Upper lobe of left lung (tissue), 6 donors: ENCODE data around the gene MOGAT2. TPM values are rescaled to one million over a fixed set of nuclear protein-coding genes. Genes with fewer than 3 reads are reported as not detected.

Source experiments
- ATAC-seq, 2 donors: fragments of 200-7000 bp; cut with Tn5 transposase; one replicate each; pipeline ENCODE4 v1.9.1; 2022; ENCODE audit warnings: mild to moderate bottlenecking in 2 of 2, moderate library complexity in 2 of 2; ENCODE audit not compliant: low FRiP score in 2 of 2
- DNase-seq, 2 donors: peaks; one replicate each; pipeline ENCODE4 v3.0.0-alpha.2; 2019 to 2020
- H3K27ac ChIP-seq, 4 donors: fragments of 200-600 bp; sonication (generic); one replicate each; pipeline ENCODE4 v1.5.1; 2016 to 2019
- H3K27me3 ChIP-seq, 4 donors: fragments of 200-600 bp; sonication (generic); one replicate each; pipeline ENCODE4 v1.5.1; 2017 to 2019
- H3K36me3 ChIP-seq, 4 donors: fragments of 200-600 bp; sonication (generic); one replicate each; pipeline ENCODE4 v1.5.1; 2016 to 2019
- H3K4me1 ChIP-seq, 4 donors: fragments of 200-600 bp; sonication (generic); one replicate each; pipeline ENCODE4 v1.5.1; 2018 to 2019
- H3K4me3 ChIP-seq, 4 donors: fragments of 200-600 bp; sonication (generic); one replicate each; pipeline ENCODE4 v1.5.1; 2017 to 2019; ENCODE audit warnings: mild to moderate bottlenecking in 2 of 4, moderate library complexity in 1 of 4
- H3K9me3 ChIP-seq, 4 donors: fragments of 200-600 bp; sonication (generic); one replicate each; pipeline ENCODE4 v1.5.1; 2018 to 2019
- CTCF ChIP-seq, 6 experiments: fragments of 450-650 bp in 4 of 6; fragments of 200-600 bp in 2 of 6; sonication (generic) in 2 of 6; IDR thresholded peaks; one replicate each; pipeline ENCODE4 v1.5.1; 2016 to 2019; ENCODE audit warnings: antibody characterized with exemption in 6 of 6
- EP300 ChIP-seq, 4 donors: sonication (generic); formaldehyde crosslinking; IDR thresholded peaks; one replicate each; pipeline ENCODE4 v1.5.1; 2017; ENCODE audit warnings: antibody characterized with exemption in 4 of 4, control low read depth in 2 of 4
- POLR2A ChIP-seq, 4 donors: fragments of 450-650 bp; IDR thresholded peaks; one replicate each; pipeline ENCODE4 v1.5.1; 2016 to 2017; ENCODE audit warnings: antibody characterized with exemption in 4 of 4, mild to moderate bottlenecking in 2 of 4
- POLR2AphosphoS5 ChIP-seq, 2 donors: sonication (generic); formaldehyde crosslinking; IDR thresholded peaks; one replicate each; pipeline ENCODE4 v1.5.1; 2017; ENCODE audit warnings: antibody characterized with exemption in 2 of 2
- WGBS, 2 donors: methylation state at CpG; one replicate each; pipeline ENCODE4 v1.1.5; 2017 to 2018; 5-methylcytosine and 5-hydroxymethylcytosine counted together
- total RNA-seq, 6 donors: library from RNA; depleted of rRNA in 4 of 6; stranded (reverse); fragments of >200 nt in 4 of 6; gene quantifications; one replicate each; pipeline versions ENCODE4 v1.1.0 to v1.2.1, GENCODE V29; 2016 to 2021
- donor health status: DM: no; HTN: no; CAD: no; lungs with moderate emphysema.
- donor health status: DM: no; HTN: yes; CAD: no; lungs with severe emphysema.

MOGAT2 gene
- total RNA-seq, 6 donors from 2014 or later, result 0.11 to 0.13 TPM; not detected in 4

GRCh38 chr11:75718419-75719339, 1.0 kb downstream of the MOGAT2 start:
- DNase-seq (no peak), ATAC-seq (no peak)
- Histone ChIP-seq H3K4me3 (no peak overlapping the region), H3K27me3 (no peaks in the 10 kb centered on the region), H3K36me3 (no peaks in the 10 kb centered on the region), H3K4me1 (no peaks in the 10 kb centered on the region), H3K9me3 (no peaks in the 10 kb centered on the region), H3K27ac (no peak overlapping the region)
- 63 to 73% methylated on average over 6 to 7 of the region's 7 CpGs for WGBS, 2 donors
- TF ChIP-seq POLR2AphosphoS5 (IDR thresholded peaks at IDR 0.05), result no peak
- TF ChIP-seq EP300 (IDR thresholded peaks at IDR 0.05), result no peak
- TF ChIP-seq CTCF (IDR thresholded peaks at IDR 0.05), result no peak
- TF ChIP-seq POLR2A (IDR thresholded peaks at IDR 0.05), result no peak

GRCh38 chr11:75719340-75720239, 2.0 kb downstream of the MOGAT2 start:
- Histone ChIP-seq H3K4me1 (no peaks in the 10 kb centered on the region), H3K27me3 (no peaks in the 10 kb centered on the region), H3K9me3 (no peaks in the 10 kb centered on the region), H3K36me3 (no peaks in the 10 kb centered on the region), H3K4me3 (no peak overlapping the region), H3K27ac (no peak overlapping the region)
- no peak for ATAC-seq
- TF ChIP-seq EP300 (IDR thresholded peaks at IDR 0.05) (no peak), POLR2AphosphoS5 (IDR thresholded peaks at IDR 0.05) (no peak), CTCF (IDR thresholded peaks at IDR 0.05) (no peak), POLR2A (IDR thresholded peaks at IDR 0.05) (no peak)
- DNase-seq, result peak in 1 of 2 donors; percentile 46
- WGBS, 2 donors, result 92% methylated on average over 13 to 14 of the region's 14 CpGs

GRCh38 chr11:75720639-75721038, 3.0 kb downstream of the MOGAT2 start:
- ATAC-seq, result no peak
- no peak for DNase-seq
- H3K4me3 ChIP-seq, result no peak overlapping the region
- H3K27ac ChIP-seq, result no peak overlapping the region
- no peaks in the 10 kb centered on the region for H3K9me3 ChIP-seq
- TF ChIP-seq POLR2AphosphoS5 (IDR thresholded peaks at IDR 0.05), result no peak
- TF ChIP-seq EP300 (IDR thresholded peaks at IDR 0.05), result no peak
- TF ChIP-seq CTCF (IDR thresholded peaks at IDR 0.05), result no peak
- TF ChIP-seq POLR2A (IDR thresholded peaks at IDR 0.05), result no peak
- no peaks in the 10 kb centered on the region for H3K4me1 ChIP-seq
- H3K36me3 ChIP-seq, result no peaks in the 10 kb centered on the region
- no peaks in the 10 kb centered on the region for H3K27me3 ChIP-seq
- WGBS, 2 donors, result 93 to 100% methylated on average over 6 of the region's 6 CpGs

GRCh38 chr11:75721852-75722668, 4.4 kb downstream of the MOGAT2 start:
- H3K27me3 ChIP-seq, result no peaks in the 10 kb centered on the region
- no peaks in the 10 kb centered on the region for H3K4me1 ChIP-seq
- ATAC-seq (no peak), DNase-seq (peak in 1 of 2 donors; percentile 56)
- no peaks in the 10 kb centered on the region for H3K9me3 ChIP-seq
- no peak overlapping the region for H3K4me3 ChIP-seq
- H3K36me3 ChIP-seq, result no peaks in the 10 kb centered on the region
- no peak for TF ChIP-seq POLR2A (IDR thresholded peaks at IDR 0.05)
- no peak for TF ChIP-seq EP300 (IDR thresholded peaks at IDR 0.05)
- no peak overlapping the region for H3K27ac ChIP-seq
- WGBS, 2 donors, result 69 to 82% methylated on average over 8 to 14 of the region's 14 CpGs
